H1 (cell line): ENCODE results near the gene TMEM150B.

Source experiments
- CEBPB ChIP-seq: IDR thresholded peaks from 2 replicates; pipeline ENCODE4 v1.6.1; 2012; ENCODE audit warnings: low read depth, low read length
- EZH2 ChIP-seq: fragments of 200-600 bp; sonication (generic); IDR thresholded peaks from 2 replicates; pipeline ENCODE4 v1.7.1; 2012; ENCODE audit warnings: low read depth, mild to moderate bottlenecking, moderate library complexity, low read length, inconsistent platforms; ENCODE audit not compliant: severe bottlenecking
- POLR2A ChIP-seq, 2 experiments: IDR thresholded peaks; 1 replicate in 1 of 2; 2 replicates in 1 of 2; pipeline ENCODE4 v1.6.1; 2011; ENCODE audit warnings: low read depth in 2 of 2, low read length in 2 of 2, mild to moderate bottlenecking in 2 of 2; ENCODE audit errors: control extremely low read depth in 1 of 2
- TF ChIP-seq, protein P1 (sequence below), 3 experiments: IDR thresholded peaks; 1 replicate in 2 of 3; 2 replicates in 1 of 3; pipeline versions ENCODE4 v1.5.1 to v1.6.1; 2011; ENCODE audit warnings: low read length in 3 of 3, mild to moderate bottlenecking in 3 of 3, inconsistent platforms in 2 of 3, low read depth in 1 of 3, moderate library complexity in 1 of 3; ENCODE audit not compliant: insufficient read depth in 1 of 3; ENCODE audit errors: control extremely low read depth in 1 of 3
- TF ChIP-seq, protein P2 (sequence below): IDR thresholded peaks from 2 replicates; pipeline ENCODE4 v1.6.1; 2012; ENCODE audit warnings: inconsistent platforms

DNA sequence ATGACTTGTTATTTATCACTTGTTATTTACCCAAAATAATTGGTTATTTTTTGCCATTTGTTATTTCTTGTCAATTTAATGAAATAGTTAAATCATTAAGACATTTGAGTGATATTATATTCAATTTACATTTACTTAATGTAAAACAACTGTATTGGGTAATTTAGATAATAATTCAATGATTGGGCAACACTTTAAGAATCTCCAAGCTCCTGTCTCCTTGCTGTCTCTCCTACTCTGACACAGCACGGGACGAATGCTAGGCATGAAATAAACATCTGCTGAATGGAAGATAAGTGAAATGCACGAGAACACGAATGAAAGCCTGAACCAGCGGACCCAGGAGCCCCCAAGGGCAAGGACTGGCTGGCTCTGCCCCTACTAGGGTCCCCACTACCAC, 60.6 kb downstream of the TMEM150B start:
- TF ChIP-seq EZH2 (no peak), POLR2A (IDR thresholded peaks at IDR 0.05; ENCODE audit: control extremely low read depth in 1 of 2, low read depth in 2 of 2, low read length in 2 of 2) (no peak), CEBPB (no peak)
- TF ChIP-seq, protein P1, sequence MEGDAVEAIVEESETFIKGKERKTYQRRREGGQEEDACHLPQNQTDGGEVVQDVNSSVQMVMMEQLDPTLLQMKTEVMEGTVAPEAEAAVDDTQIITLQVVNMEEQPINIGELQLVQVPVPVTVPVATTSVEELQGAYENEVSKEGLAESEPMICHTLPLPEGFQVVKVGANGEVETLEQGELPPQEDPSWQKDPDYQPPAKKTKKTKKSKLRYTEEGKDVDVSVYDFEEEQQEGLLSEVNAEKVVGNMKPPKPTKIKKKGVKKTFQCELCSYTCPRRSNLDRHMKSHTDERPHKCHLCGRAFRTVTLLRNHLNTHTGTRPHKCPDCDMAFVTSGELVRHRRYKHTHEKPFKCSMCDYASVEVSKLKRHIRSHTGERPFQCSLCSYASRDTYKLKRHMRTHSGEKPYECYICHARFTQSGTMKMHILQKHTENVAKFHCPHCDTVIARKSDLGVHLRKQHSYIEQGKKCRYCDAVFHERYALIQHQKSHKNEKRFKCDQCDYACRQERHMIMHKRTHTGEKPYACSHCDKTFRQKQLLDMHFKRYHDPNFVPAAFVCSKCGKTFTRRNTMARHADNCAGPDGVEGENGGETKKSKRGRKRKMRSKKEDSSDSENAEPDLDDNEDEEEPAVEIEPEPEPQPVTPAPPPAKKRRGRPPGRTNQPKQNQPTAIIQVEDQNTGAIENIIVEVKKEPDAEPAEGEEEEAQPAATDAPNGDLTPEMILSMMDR (IDR thresholded peaks at IDR 0.05; ENCODE audit: control extremely low read depth in 1 of 3, insufficient read depth in 1 of 3, low read depth in 1 of 3, low read length in 3 of 3): no peak
- TF ChIP-seq, protein P2, sequence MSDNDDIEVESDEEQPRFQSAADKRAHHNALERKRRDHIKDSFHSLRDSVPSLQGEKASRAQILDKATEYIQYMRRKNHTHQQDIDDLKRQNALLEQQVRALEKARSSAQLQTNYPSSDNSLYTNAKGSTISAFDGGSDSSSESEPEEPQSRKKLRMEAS: no peak
